Astrocyte of the cerebellum (primary cell): ENCODE measurements around the gene SH3YL1.

Experiments used
- DNase-seq: peaks from one replicate; pipeline ENCODE4 v3.0.0-alpha.2; 2011; ENCODE audit warnings: low read depth
- H3K4me3 ChIP-seq: 2 replicates; pipeline ENCODE4 v1.5.1; 2011; ENCODE audit warnings: mild to moderate bottlenecking, low read depth, low read length, moderate library complexity
- in situ Hi-C: cut with HindIII; loops from 2 replicates; pipeline ENCODE4 v1.10.0; 2017; ENCODE audit warnings: low sequenced_read_pairs
- TF ChIP-seq, protein P1 (sequence below): IDR thresholded peaks from 2 replicates; pipeline ENCODE4 v1.5.1; 2012; ENCODE audit warnings: low read length, low read depth, moderate library complexity, mild to moderate bottlenecking; ENCODE audit errors: missing control alignments

Gene SH3YL1

DNA sequence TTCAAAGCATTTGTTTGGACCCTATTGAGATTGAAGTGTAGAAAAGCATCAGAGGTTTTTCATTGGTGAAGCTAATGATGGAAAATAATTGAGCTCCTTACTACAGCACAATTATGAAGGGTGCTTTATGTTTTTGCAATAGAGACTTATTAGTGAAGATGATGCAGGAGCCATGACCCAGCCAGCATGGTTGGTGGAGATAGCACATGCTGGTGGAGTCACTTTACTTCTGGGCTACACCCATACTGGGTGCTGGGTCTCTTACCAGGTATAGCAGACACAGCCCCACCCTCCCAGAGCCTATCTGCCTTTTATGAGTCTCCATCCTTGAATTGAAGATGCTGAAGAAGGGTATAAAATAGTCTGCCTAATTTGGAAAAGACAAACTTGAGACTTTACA, 4.5 kb upstream of the SH3YL1 start:
- H3K4me3 ChIP-seq, result no peak overlapping the region
- no peak for DNase-seq
- TF ChIP-seq, protein P1, sequence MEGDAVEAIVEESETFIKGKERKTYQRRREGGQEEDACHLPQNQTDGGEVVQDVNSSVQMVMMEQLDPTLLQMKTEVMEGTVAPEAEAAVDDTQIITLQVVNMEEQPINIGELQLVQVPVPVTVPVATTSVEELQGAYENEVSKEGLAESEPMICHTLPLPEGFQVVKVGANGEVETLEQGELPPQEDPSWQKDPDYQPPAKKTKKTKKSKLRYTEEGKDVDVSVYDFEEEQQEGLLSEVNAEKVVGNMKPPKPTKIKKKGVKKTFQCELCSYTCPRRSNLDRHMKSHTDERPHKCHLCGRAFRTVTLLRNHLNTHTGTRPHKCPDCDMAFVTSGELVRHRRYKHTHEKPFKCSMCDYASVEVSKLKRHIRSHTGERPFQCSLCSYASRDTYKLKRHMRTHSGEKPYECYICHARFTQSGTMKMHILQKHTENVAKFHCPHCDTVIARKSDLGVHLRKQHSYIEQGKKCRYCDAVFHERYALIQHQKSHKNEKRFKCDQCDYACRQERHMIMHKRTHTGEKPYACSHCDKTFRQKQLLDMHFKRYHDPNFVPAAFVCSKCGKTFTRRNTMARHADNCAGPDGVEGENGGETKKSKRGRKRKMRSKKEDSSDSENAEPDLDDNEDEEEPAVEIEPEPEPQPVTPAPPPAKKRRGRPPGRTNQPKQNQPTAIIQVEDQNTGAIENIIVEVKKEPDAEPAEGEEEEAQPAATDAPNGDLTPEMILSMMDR, result no peak
- in situ Hi-C loops, result no loop called here

DNA sequence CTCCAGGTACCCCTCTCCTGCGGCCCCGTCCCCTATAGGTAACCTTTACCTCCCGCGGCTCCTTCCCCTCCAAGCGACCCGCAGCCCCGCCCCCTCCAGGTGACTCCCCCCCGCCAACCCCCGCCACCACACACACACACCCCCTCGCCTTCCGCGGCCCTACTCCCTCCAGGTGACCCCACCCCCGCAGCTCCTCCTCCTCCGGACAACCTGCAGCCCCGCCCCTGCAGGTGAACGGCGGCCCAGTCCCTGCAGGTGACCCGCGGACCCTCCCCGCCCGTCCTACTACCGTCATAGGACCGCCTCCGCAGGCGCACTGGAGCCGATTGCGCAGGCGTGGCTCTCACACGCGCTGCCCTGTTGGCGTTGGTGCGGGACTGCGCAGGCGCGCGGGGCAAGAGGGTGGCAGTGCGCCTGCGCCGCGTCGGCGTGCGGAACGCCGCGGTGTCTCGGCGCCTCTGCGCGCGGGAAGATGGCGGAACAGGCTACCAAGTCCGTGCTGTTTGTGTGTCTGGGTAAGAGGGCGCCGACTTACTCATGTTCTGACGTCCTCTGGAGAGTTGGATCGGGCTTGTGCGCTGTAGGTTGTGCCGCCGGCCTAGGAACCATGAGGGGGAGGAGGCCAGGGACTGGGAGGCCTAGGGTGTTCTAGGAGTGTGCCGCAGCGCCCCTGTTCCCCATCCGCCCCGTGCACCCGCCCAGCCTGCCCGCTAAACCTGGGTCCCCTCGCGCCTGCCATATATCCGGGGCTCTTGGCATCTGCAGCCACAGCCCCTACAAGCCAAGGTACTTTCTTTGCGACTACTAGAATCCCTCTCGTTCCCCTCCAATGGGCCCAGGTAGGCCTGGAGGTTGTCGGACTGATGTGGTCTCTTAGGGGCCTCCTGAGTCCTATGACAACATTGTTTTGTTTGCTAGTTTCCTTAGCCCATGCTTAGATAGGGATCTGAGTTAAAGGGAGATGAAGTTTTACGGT, 949 bp upstream of the SH3YL1 start, which contains the start of gene ACP1:
ACP1 (plus strand) TSS at position 455 of the 976 bp plus-strand sequence; CDS start at position 473, 18 bp downstream.
- H3K4me3 ChIP-seq, result peak within 1 kb of the TSS; percentile 91
- TF ChIP-seq, protein P1, result no peak
- peak; percentile 85 for DNase-seq
- in situ Hi-C loops, result no loop called here

DNA sequence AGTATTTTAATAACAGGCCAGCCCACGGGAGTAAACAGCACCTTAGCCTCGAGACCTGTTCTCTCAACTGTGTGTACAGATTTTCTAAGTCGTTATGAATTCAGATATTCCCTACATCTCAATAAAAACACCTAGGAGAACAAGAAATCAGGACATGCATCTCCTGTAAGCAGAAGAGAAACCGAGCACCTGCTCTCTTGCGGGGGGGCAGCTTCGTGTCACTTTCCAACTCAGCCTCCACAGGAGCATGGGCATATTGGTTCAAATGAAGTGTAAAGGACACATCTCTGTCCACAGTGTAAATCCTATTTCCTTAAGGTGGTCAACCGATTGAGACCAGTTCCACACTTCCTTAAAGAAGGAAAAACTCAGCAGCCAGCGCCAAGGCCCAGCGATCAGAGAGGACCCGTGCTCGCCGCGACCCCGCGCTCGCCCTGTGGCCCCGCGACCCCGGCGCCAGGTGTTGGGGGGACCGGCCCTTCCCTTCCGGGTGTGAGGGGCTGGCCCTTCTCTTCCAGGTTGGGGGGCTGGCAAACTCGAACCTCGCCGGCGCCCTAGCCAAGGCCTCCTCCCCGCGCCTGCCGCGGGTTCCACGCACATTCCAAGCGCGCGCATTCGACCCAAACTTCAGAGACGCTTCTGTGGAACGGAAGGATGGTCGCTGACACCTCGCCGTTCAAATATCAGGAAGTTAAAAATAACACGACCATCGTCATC, 652 bp downstream of the SH3YL1 start:
- DNase-seq, result no peak
- H3K4me3 ChIP-seq, result peak overlapping the region; percentile 91
- TF ChIP-seq, protein P1, result no peak
- in situ Hi-C loops, result no loop called here

DNA sequence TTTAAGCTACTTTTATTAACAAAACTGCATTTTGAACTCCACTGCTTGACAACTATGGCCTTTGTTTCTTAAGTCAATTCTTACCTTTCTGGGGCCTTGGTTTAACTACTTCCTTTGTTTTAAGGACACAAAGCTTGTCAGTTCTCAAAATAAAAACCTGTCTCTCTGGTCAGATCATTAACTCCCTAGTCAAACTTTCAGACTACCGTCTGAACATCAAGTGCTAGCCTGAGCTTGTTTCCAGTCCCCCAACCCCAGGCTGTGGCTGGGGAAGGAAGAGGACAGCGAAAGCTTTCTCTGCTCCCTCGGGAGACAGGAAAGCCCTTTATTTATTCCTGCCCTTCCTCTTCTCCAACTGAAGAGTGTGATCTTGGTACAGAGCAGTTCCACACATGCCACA, 1.7 kb downstream of the SH3YL1 start:
- in situ Hi-C loops, result no loop called here
- DNase-seq, result no peak
- no peak overlapping the region for H3K4me3 ChIP-seq
- TF ChIP-seq, protein P1, result no peak

DNA sequence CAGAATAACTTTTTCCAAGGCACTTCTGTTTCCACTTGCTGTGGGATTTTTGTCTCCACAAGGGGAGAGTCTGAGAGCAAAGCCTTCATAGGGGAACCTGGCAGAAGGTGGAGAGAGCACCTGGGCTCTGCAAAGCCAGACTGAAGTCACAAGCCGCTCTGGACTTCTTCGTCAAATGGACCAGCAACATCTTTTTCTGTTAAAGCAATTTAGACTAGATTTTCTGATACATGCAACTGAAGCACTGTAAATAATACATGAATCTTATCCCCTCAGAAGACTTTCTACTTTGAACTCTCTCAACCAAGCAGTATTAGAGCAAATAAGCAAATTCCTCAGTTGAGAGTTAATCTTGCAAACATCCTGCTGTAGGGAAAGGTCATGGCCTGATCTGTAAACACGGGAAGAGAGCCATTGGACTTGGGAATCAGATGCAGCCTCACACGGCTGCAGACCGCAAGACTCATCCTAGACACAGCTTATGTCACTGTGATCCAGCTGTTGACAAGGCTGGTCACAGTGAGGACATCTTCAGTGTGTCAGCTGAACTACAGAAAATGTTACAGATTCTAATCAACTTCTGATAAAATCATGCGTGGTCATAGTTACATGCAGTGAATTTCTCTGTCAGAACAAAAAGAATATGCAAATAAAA, 3.2 kb downstream of the SH3YL1 start:
- TF ChIP-seq, protein P1, result no peak
- in situ Hi-C loops, result no loop called here
- H3K4me3 ChIP-seq, result no peak overlapping the region
- DNase-seq, result no peak

DNA sequence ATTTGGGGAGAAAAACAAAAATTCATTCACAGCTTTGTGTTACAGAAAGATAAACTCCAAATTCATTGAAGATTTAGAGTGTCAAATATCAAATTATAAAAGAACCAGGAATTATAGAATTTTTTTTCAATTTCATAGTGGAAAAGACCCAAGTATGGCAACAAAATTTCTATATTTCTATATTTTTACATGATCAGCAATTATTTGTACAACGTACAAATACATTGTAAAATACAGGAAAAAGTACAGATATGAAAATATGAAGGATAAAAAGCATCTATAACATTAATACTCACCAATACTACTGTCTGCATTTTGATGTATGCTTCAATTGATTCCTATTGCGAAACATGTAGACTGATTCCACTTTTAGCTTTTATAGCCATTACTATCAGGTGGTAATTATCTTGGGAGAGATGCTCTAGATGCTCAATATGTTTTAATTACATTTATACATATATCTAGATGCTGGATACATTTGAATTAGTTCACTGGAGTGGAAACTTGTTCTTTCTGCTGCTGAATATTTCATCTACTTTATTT, 4.0 kb downstream of the SH3YL1 start:
- TF ChIP-seq, protein P1, result no peak
- DNase-seq, result no peak
- in situ Hi-C loops, result no loop called here
- H3K4me3 ChIP-seq, result no peak overlapping the region
